ENCODE measurements around the gene STARD3.

STARD3 gene

GRCh38 chr17:39607057-39607850 is 29.7 kb upstream of the STARD3 start:
- ChIA-PET CTCF (interaction anchor here (0.6 to 1.1 kb wide), 3 partner anchors 8 to 16 kb away, joined by 3 read pairs; no protein-coding TSS in a partner anchor), POLR2A (interaction anchor here (0.6 kb wide), 1 partner anchor 34 kb away, joined by 3 read pairs; no protein-coding TSS in a partner anchor)
- no peak for TF ChIP-seq PKNOX1 (IDR thresholded peaks at IDR 0.05)
- DNase-seq (ENCODE audit: extremely low spot score), result no peak

GRCh38 chr17:39607851-39608130 is 29.2 kb upstream of the STARD3 start, which contains the start of gene NEUROD2:
Gene NEUROD2 (minus strand): TSS chr17:39607920. CDS start chr17:39606599, 1,321 bp downstream.
- POLR2A ChIA-PET, result no interaction called here
- DNase-seq (ENCODE audit: extremely low spot score), result no peak
- TF ChIP-seq ELF4 (IDR thresholded peaks at IDR 0.05) (no peak), SP1 (IDR thresholded peaks at IDR 0.05) (no peak), BHLHE40 (IDR thresholded peaks at IDR 0.05; ENCODE audit: borderline replicate concordance) (no peak), HDGF (IDR thresholded peaks at IDR 0.05; ENCODE audit: borderline replicate concordance) (no peak), PKNOX1 (IDR thresholded peaks at IDR 0.05) (no peak), LEF1 (IDR thresholded peaks at IDR 0.05; ENCODE audit: borderline replicate concordance) (no peak), CTBP1 (IDR thresholded peaks at IDR 0.05; ENCODE audit: borderline replicate concordance) (no peak), ZNF384 (IDR thresholded peaks at IDR 0.05) (no peak), FOXM1 (IDR thresholded peaks at IDR 0.05; ENCODE audit: borderline replicate concordance) (no peak), TARDBP (IDR thresholded peaks at IDR 0.05) (no peak), FOXK2 (IDR thresholded peaks at IDR 0.05) (no peak)
- CTCF ChIA-PET, result no interaction called here

GRCh38 chr17:39608142-39608981 is 28.6 kb upstream of the STARD3 start:
- DNase-seq (ENCODE audit: extremely low spot score), result no peak
- no peak for TF ChIP-seq TARDBP (IDR thresholded peaks at IDR 0.05)
- no peak for TF ChIP-seq HDGF (IDR thresholded peaks at IDR 0.05; ENCODE audit: borderline replicate concordance)
- no peak for TF ChIP-seq FOXM1 (IDR thresholded peaks at IDR 0.05; ENCODE audit: borderline replicate concordance)
- no peak for TF ChIP-seq ZNF384 (IDR thresholded peaks at IDR 0.05)
- no peak for TF ChIP-seq FOXK2 (IDR thresholded peaks at IDR 0.05)
- TF ChIP-seq SUZ12 (IDR thresholded peaks at IDR 0.05), result no peak
- no peak for TF ChIP-seq PKNOX1 (IDR thresholded peaks at IDR 0.05)
- no peak for TF ChIP-seq SP1 (IDR thresholded peaks at IDR 0.05)
- no peak for TF ChIP-seq ARNT (IDR thresholded peaks at IDR 0.05)
- no peak for TF ChIP-seq L3MBTL2 (conservative IDR thresholded peaks at IDR 0.05)
- TF ChIP-seq CTBP1 (IDR thresholded peaks at IDR 0.05; ENCODE audit: borderline replicate concordance), result no peak
- TF ChIP-seq FOXA1 (IDR thresholded peaks at IDR 0.05), result no peak
- POLR2A ChIA-PET, result no interaction called here
- CTCF ChIA-PET, result no interaction called here

GRCh38 chr17:39609416-39610025 is 27.4 kb upstream of the STARD3 start:
- POLR2A ChIA-PET, result no interaction called here
- CTCF ChIA-PET, result interaction anchor here (0.7 kb wide), 1 partner anchor 22 kb away, joined by 3 read pairs; no protein-coding TSS in a partner anchor
- no peak for TF ChIP-seq FOXA1 (IDR thresholded peaks at IDR 0.05)
- TF ChIP-seq TARDBP (IDR thresholded peaks at IDR 0.05), result no peak
- TF ChIP-seq SUZ12 (IDR thresholded peaks at IDR 0.05), result no peak
- no peak for TF ChIP-seq ARNT (IDR thresholded peaks at IDR 0.05)
- no peak for TF ChIP-seq HDGF (IDR thresholded peaks at IDR 0.05; ENCODE audit: borderline replicate concordance)
- no peak for TF ChIP-seq FOXM1 (IDR thresholded peaks at IDR 0.05; ENCODE audit: borderline replicate concordance)
- no peak for TF ChIP-seq FOXK2 (IDR thresholded peaks at IDR 0.05)
- no peak for TF ChIP-seq LEF1 (IDR thresholded peaks at IDR 0.05; ENCODE audit: borderline replicate concordance)
- no peak for TF ChIP-seq SP1 (IDR thresholded peaks at IDR 0.05)
- no peak for TF ChIP-seq ZNF384 (IDR thresholded peaks at IDR 0.05)
- no peak for TF ChIP-seq CTBP1 (IDR thresholded peaks at IDR 0.05; ENCODE audit: borderline replicate concordance)
- no peak for TF ChIP-seq L3MBTL2 (conservative IDR thresholded peaks at IDR 0.05)
- TF ChIP-seq ELF4 (IDR thresholded peaks at IDR 0.05), result no peak
- no peak for DNase-seq (ENCODE audit: extremely low spot score)

GRCh38 chr17:39611401-39612112 is 25.4 kb upstream of the STARD3 start:
- no peak for TF ChIP-seq L3MBTL2 (conservative IDR thresholded peaks at IDR 0.05)
- no peak for TF ChIP-seq TARDBP (IDR thresholded peaks at IDR 0.05)
- no peak for TF ChIP-seq SP1 (IDR thresholded peaks at IDR 0.05)
- no peak for TF ChIP-seq ARNT (IDR thresholded peaks at IDR 0.05)
- no peak for TF ChIP-seq ZNF384 (IDR thresholded peaks at IDR 0.05)
- TF ChIP-seq CTBP1 (IDR thresholded peaks at IDR 0.05; ENCODE audit: borderline replicate concordance), result no peak
- no peak for DNase-seq (ENCODE audit: extremely low spot score)
- ChIA-PET CTCF (interaction anchor here (0.6 to 3.3 kb wide), 2 partner anchors 9 to 133 kb away, joined by 3 to 10 read pairs; no protein-coding TSS in a partner anchor), POLR2A (no interaction called here)

Data from HEK293T (cell line).